Measurements from ENCODE around the gene MID1IP1.

- TF ChIP-seq CTCF (IDR thresholded peaks at IDR 0.05): no peak
- no peak for TF ChIP-seq POLR2A (IDR thresholded peaks at IDR 0.05)
Measured at GRCh38 chrX:38837389-38837788, 36.1 kb downstream of the MID1IP1 start.
